ENCODE measurements around the gene RAET1E.
A peak's percentile ranks its signal among the peaks of the same experiment; 100 is the strongest.

RAET1E gene

GRCh38 chr6:149891259-149891658, 6.7 kb downstream of the RAET1E start:
- DNase-seq (ENCODE audit: low spot score), result no peak

DNA sequence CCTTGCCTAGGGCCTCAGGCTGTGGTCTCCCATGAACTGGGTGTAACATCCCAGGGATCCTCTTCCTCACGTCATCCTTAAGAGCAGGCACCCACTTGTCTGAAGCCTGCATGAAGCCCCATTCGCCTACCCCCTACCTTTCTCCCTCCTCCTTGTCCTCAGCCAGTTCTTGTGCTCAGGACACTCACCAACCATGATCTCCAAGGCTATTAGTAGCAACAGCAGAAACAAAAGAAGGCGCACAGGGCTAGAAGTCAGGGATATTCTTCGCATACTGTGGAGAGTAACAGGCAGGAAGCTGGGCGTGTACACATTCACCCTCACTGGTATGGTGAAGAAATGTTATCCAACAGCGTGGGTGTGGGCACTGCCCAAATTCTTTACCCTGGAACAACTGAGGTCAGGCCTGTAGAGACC, 7.3 kb downstream of the RAET1E start:
- DNase-seq (ENCODE audit: low spot score), result no peak

DNA sequence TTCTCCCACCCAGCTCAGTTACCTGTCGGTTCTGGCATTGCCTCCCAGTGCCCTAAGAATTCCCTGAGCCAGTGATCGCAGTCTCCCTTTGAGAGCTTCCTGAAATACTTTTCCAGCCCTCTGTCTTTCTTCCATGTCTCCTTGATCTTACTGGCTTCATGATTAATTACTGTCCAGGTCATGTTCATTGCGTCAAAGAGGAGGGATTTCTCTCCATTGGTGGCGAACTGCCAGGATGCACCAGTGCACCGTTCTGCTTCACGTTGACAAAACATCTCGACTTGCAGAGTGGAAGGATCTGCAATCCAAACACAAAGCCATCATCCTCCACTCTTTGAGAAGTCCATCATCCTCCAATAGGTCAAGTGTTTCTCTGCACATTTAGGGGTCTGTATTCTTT, 8.6 kb downstream of the RAET1E start:
- no peak for DNase-seq (ENCODE audit: low spot score)

DNA sequence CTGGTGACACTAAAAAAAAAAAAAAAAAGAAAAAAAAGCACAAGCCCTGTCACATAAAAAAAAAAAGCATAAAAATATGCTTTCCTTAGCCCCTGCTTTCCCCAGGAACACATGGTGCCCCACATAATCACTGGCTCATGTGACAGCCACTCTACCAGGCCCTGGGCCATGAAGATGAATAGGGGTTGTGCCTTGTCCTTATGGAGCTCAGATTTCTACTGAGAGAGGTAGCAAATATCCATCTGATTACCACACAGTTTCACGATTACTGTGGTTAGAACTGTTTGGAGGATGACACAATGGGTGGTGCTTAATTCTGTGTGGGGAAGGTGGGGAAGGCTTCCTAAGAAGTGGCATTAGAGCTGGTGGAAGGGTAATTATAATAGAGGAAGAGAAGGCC, 9.3 kb downstream of the RAET1E start:
- no peak for DNase-seq (ENCODE audit: low spot score)

DNA sequence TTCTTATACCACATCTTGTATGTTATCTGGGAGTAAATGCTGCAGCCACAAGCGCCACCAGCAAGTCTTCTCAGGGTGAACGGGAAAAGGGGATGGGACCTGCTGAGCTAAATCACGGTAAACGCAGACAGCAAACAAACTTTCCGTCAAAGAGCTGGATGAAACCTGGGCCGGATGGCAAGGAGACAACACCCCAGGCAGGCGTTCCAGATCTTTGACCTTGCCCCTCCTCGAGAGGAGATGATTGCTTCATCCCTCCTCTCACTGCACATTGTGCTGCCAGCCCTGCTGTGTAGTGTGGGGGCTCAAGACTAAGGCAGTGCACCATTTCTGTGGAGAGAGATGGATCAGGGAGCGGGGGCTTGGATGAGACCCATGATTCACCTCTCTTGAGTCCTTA, 9.8 kb downstream of the RAET1E start:
- DNase-seq (ENCODE audit: low spot score), result no peak

GRCh38 chr6:149887343-149887742, 10.6 kb downstream of the RAET1E start:
- no peak for DNase-seq (ENCODE audit: low spot score)

DNA sequence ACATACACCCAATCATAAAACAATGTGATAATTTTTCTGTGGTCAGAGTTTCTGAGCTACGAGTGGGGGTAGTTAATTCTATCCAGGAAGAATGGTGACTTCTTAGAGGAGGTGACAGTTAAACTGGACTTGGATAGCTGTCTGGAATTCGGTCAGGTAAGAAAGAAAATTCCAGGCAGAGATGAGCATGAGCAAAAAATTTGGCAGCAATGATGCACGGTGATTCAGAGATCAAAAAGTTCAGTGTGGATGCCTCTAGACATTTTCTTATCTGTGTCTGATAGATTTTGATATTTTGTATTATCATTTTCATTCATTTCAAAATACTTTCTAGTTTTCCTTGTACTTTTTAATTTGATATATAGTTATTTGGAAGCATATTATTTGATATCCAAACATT, 12.0 kb downstream of the RAET1E start:
- no peak for DNase-seq (ENCODE audit: low spot score)

- DNase-seq (ENCODE audit: low spot score), result no peak
Observed at GRCh38 chr6:149884617-149885016, 13.3 kb downstream of the RAET1E start.

- no peak for DNase-seq (ENCODE audit: low spot score)
Observed at GRCh38 chr6:149884215-149884614, 13.7 kb downstream of the RAET1E start.

GRCh38 chr6:149881860-149882259, 16.1 kb downstream of the RAET1E start:
- no peak for DNase-seq (ENCODE audit: low spot score)

DNA sequence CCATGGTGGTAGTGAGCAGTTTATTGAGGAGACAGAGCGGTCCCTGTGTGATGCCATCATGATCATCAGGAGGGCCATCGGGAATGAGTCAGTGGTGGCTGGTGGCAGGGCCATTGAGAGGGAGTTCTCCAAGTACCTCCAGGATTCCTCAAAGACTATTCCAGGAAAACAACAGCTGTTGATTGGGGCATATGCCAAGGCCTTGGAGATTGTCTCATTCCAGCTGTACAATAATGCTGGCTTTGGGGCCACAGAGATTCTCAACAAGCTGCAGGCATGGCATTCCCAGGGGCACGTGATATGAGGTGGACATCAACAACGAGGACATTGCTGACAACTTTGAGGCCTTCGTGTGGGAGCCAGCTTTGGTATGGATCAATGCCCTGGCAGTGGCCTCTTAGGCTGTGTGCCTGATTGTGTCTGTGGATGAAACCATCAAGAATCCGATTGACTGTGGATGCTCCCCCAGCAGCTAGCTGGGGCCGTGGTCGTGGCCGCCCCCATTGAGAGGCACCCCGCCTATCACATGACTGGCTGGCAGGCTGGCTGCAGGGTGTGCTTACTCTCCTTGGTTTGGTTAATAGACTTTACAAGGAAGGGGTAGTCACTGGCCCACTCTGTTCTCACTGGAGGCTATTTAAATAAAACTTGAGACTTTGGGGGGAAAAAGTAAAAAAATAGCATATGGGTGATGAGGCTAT, 16.7 kb downstream of the RAET1E start:
- no peak for DNase-seq (ENCODE audit: low spot score)

GRCh38 chr6:149877659-149878058, 20.3 kb downstream of the RAET1E start:
- no peak for DNase-seq (ENCODE audit: low spot score)

DNA sequence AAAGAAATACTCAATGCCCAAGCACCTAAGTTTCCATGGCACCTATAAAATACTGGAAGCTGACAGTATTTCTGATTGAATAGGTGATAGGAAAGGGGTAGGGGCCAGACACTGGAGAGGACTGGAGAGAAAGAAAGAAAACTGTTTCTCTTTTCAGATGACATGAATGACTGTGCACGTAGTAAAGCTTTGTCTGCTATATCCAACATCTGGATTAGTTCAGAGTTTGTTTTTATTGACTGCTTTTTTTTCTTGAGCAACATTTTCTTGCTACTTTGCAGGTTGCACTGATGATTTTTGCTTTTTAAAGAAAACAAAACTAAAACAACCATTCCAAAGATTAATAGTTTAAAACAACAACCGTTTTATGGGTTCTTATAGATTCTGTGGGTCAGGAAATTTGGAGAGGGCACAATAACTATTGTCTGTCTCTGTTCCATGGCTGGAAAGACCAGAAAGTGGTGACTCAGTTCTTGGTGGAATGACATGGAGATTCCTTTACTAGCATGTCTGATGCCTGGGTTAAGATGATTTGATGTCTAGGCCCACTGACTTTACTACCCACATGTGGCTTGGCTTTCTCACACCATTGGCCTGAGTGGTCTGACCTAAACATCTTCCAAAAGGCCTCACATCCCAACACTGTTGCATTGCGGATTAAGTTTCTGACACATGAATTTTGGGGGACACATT, 21.5 kb downstream of the RAET1E start:
- no peak for DNase-seq (ENCODE audit: low spot score)

GRCh38 chr6:149872233-149872632, 25.7 kb downstream of the RAET1E start:
- DNase-seq (ENCODE audit: low spot score), result no peak

DNA sequence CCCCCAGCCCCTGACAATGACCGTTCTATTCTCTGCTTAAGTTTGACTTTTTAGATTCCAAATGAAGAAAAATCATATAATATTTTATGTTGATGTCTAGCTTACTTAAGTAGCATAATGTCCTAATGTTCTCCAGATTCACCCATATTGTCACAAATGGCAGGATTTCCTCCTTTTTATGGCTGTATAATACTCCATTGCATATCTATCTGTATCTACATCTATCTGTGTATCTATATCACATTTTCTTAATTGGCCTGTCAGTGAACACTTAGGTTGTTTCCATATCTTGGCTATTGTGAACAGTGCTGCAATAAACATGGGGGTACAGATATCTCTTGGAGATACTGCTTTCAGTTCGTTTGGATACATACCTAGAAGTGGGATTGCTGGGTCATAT, 26.7 kb downstream of the RAET1E start:
- DNase-seq (ENCODE audit: low spot score), result no peak

- DNase-seq (ENCODE audit: low spot score), result no peak
Observed at GRCh38 chr6:149869275-149869892, 28.5 kb downstream of the RAET1E start.

DNA sequence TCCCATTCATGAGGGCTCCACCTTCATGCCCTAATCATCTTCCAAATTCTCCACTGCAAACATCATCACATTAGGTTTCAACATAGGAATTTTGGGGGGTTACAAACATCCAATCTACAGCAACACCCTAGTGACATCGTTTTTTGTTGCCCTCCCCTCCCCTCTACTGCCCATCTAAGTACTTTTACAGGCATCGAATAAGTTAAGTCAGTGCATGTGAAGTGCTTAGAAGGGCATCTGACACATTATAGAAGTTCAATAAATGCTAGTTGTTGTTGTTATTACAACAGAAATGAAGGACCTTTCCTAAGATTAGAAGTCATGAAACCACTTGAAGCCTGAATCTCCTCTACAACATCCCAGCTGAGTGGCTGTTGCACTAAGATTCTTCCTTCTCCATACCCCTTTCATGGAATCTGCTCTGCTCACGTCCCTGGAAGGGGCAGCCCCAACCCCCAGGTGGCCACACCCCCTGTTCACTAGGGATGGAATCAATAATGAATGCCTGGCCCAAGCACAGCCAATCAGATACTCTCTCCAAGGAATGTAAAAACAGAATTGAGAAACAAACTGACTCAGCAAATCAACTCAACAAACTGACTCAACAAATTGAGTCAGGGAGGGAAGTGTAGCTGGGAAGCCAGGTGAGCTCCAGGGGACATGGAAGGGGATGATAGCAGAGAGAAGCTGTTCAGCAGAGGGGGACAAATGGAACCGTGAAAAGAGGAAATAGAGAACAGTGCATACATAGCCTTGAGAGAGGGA, 29.9 kb downstream of the RAET1E start:
- DNase-seq (ENCODE audit: low spot score), result no peak

DNA sequence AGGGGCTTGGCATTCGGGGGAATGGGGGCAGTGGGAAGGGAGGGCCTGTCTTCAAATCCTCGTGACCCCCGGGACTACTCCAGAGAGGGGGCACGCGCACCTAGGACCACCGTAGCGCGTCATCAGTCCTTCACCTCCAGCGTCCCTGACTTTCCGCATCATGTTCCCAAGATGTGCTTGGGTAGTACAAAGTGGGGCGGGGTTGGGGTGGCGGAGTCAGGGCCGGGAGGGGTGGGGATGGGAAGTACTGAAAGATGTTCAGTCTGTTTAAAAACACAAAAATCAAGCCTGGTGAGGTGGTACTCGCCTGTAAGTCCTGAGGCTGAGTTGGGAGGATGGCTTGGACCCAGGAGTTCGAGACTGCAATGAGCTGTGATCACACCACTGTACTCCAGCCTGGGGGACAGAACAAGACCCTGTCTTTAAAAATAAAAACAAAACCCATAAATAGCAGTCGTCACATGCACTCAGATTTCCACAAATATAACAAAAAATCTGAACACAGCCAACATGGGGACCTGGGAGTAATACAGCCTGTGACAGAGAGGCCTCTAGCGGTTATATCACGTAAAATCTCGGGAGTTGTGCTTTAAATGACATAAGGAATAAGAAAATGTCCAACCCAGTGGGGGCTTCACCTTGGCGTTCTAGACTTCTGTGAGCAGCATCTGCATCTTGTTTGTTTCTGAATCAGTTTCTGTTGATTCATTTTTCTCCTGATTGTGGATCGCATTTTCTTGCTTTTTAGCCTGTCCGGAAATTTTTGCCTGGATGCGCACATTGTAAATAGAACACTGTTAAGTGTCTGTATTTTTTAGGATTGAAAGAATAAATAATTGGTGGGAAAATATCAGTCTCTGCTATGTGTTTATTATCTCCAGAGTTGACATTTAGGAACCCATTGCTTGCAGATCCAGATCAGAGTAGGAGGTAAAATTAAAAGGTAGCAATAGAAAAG, 33.1 kb downstream of the RAET1E start:
- DNase-seq (ENCODE audit: low spot score), result peak; percentile 66

GRCh38 chr6:149863698-149864577, 34.0 kb downstream of the RAET1E start, which contains the start of gene LRP11:
Gene LRP11 (minus strand): TSS chr6:149864359. CDS start chr6:149864020, 339 bp downstream.
- DNase-seq (ENCODE audit: low spot score), result peak; percentile 85

Data from SK-N-DZ (cell line).